Activated T-cell treated with anti-CD3 and anti-CD28 coated beads for 4 hours (primary cell): ENCODE measurements around the gene RHEX.

Experiments used
- DNase-seq: peaks from one replicate; pipeline ENCODE4 v3.0.0-alpha.2; 2020

The RHEX gene

GRCh38 chr1:206120406-206120805 is 67.4 kb downstream of the RHEX start:
- no peak for DNase-seq

- DNase-seq, result no peak
These were observed 68.3 kb downstream of the RHEX start for GRCh38 chr1:206121269-206121668.

- DNase-seq, result no peak
These were observed 69.7 kb downstream of the RHEX start for GRCh38 chr1:206122686-206123085.

- DNase-seq, result no peak
These were observed 72.4 kb downstream of the RHEX start for GRCh38 chr1:206125346-206125745.

GRCh38 chr1:206127336-206127735 is 74.4 kb downstream of the RHEX start:
- no peak for DNase-seq

GRCh38 chr1:206128196-206128595 is 75.2 kb downstream of the RHEX start:
- no peak for DNase-seq

- no peak for DNase-seq
These were observed 78.1 kb downstream of the RHEX start for GRCh38 chr1:206131037-206131436.

GRCh38 chr1:206133751-206134415 is 80.9 kb downstream of the RHEX start:
- DNase-seq, result no peak

- DNase-seq, result no peak
These were observed 82.3 kb downstream of the RHEX start for GRCh38 chr1:206135248-206135647.

GRCh38 chr1:206136241-206136640 is 83.3 kb downstream of the RHEX start:
- no peak for DNase-seq

- DNase-seq, result no peak
These were observed 89.0 kb downstream of the RHEX start for GRCh38 chr1:206142011-206142410.

- no peak for DNase-seq
These were observed 89.8 kb downstream of the RHEX start for GRCh38 chr1:206142770-206143169.

- DNase-seq, result no peak
These were observed 90.7 kb downstream of the RHEX start for GRCh38 chr1:206143537-206144172.

GRCh38 chr1:206144605-206145004 is 91.6 kb downstream of the RHEX start:
- DNase-seq, result no peak

GRCh38 chr1:206145771-206146290 is 92.9 kb downstream of the RHEX start:
- DNase-seq, result no peak
